PC-3 (cell line): ENCODE data around the gene RFWD3.

Experiments used
- EZH2 ChIP-seq: fragments of 300-600 bp; sonication (generic); IDR thresholded peaks from one replicate; pipeline ENCODE4 v1.6.1; 2017; ENCODE audit warnings: antibody characterized with exemption, mild to moderate bottlenecking, low read length; ENCODE audit not compliant: unreplicated experiment
- EZH2phosphoT487 ChIP-seq: fragments of 300-600 bp; sonication (generic); IDR thresholded peaks from 2 replicates; pipeline ENCODE4 v1.6.1; 2018; ENCODE audit warnings: mild to moderate bottlenecking, antibody characterized with exemption, low read length, borderline replicate concordance
- TF ChIP-seq, protein P1 (sequence below): fragments of 300-600 bp; sonication (generic); conservative IDR thresholded peaks from 2 replicates; pipeline ENCODE4 v1.5.1; 2017; ENCODE audit warnings: antibody characterized with exemption, low read depth, mild to moderate bottlenecking, low read length

GRCh38 chr16:74711938-74712337 lies 45.3 kb upstream of the RFWD3 start:
- TF ChIP-seq, protein P1, sequence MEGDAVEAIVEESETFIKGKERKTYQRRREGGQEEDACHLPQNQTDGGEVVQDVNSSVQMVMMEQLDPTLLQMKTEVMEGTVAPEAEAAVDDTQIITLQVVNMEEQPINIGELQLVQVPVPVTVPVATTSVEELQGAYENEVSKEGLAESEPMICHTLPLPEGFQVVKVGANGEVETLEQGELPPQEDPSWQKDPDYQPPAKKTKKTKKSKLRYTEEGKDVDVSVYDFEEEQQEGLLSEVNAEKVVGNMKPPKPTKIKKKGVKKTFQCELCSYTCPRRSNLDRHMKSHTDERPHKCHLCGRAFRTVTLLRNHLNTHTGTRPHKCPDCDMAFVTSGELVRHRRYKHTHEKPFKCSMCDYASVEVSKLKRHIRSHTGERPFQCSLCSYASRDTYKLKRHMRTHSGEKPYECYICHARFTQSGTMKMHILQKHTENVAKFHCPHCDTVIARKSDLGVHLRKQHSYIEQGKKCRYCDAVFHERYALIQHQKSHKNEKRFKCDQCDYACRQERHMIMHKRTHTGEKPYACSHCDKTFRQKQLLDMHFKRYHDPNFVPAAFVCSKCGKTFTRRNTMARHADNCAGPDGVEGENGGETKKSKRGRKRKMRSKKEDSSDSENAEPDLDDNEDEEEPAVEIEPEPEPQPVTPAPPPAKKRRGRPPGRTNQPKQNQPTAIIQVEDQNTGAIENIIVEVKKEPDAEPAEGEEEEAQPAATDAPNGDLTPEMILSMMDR: no peak
- TF ChIP-seq EZH2: no peak
- no peak for TF ChIP-seq EZH2phosphoT487
